Limb (tissue), 2 donors: ENCODE data around the gene HPS1.
A peak's percentile ranks its signal among the peaks of the same experiment; 100 is the strongest.

Source experiments
- DNase-seq, 2 donors: peaks; one replicate each; pipeline ENCODE4 v3.0.0-alpha.2; 2016; ENCODE audit errors: extremely low spot score in 2 of 2

The HPS1 gene

GRCh38 chr10:98463976-98464754 is 17.4 kb upstream of the HPS1 start:
- no peak for DNase-seq

GRCh38 chr10:98463016-98463415 is 16.3 kb upstream of the HPS1 start:
- no peak for DNase-seq

- no peak for DNase-seq
Measured at GRCh38 chr10:98461500-98461842, 14.7 kb upstream of the HPS1 start.

GRCh38 chr10:98460837-98461499 is 14.2 kb upstream of the HPS1 start:
- DNase-seq: no peak

GRCh38 chr10:98458809-98459784 is 12.4 kb upstream of the HPS1 start:
- no peak for DNase-seq

- no peak for DNase-seq
Measured at GRCh38 chr10:98457721-98458120, 11.0 kb upstream of the HPS1 start.

GRCh38 chr10:98456686-98457482 is 10.1 kb upstream of the HPS1 start:
- DNase-seq: no peak

GRCh38 chr10:98456043-98456570 is 9.4 kb upstream of the HPS1 start:
- DNase-seq: no peak

- no peak for DNase-seq
Measured at GRCh38 chr10:98453729-98454128, 7.0 kb upstream of the HPS1 start.

- DNase-seq: no peak
Measured at GRCh38 chr10:98450618-98451017, 3.9 kb upstream of the HPS1 start.

GRCh38 chr10:98449287-98449686 is 2.6 kb upstream of the HPS1 start:
- no peak for DNase-seq

- DNase-seq: peak in 1 of 2 donors; percentile 8
Measured at GRCh38 chr10:98446151-98446660, 529 bp downstream of the HPS1 start.

GRCh38 chr10:98445200-98445812 is 1.4 kb downstream of the HPS1 start:
- DNase-seq: no peak

GRCh38 chr10:98444314-98445006 is 2.3 kb downstream of the HPS1 start:
- DNase-seq: no peak

- DNase-seq: no peak
Measured at GRCh38 chr10:98438715-98439114, 8.0 kb downstream of the HPS1 start.

- no peak for DNase-seq
Measured at GRCh38 chr10:98436704-98437103, 10.0 kb downstream of the HPS1 start.

GRCh38 chr10:98435178-98435577 is 11.6 kb downstream of the HPS1 start:
- DNase-seq: no peak

- DNase-seq: no peak
Measured at GRCh38 chr10:98433881-98434732, 12.6 kb downstream of the HPS1 start.

- no peak for DNase-seq
Measured at GRCh38 chr10:98433371-98433770, 13.4 kb downstream of the HPS1 start.
